ENCODE measurements around the gene TRPM7.

DNA sequence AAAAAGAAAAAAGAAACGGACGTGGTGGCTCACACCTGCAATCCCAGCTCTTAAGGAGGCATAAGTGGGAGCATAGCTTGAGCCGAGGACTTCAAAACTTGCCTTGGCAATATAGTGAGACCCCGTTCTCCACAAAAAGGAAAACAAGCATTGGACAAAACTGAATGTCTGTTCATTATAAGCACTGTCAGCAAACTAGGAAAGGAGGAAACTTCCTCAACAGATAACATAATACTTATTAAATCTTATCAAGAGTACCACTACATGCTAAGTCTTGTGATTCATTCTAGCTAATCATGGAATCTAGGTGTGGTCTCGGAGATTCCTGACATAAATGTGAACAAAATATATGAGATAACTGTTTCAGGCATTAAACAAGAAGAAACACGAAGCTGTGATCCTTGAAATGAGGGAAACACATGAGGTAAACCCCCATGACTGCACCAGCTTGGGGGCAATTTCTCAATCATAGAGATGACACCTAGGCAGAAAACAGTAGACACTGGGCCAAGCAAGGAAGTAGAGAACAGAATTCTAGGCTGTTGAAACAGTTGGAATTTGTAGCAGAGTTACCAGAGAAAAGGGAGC lies 33.3 kb downstream of the TRPM7 start:
- TF ChIP-seq MED1 (CRISPR knock-in tag; IDR thresholded peaks at IDR 0.05; ENCODE audit: borderline replicate concordance) (no peak), TAF1 (IDR thresholded peaks at IDR 0.05; ENCODE audit: control insufficient read depth, extremely low read depth, insufficient read depth, low read length, severe bottlenecking) (no peak), ESRRA (IDR thresholded peaks at IDR 0.05; ENCODE audit: borderline replicate concordance, low read depth) (no peak)
